ENCODE data around the gene SLC44A5. TPM values are rescaled to one million over a fixed set of nuclear protein-coding genes. Genes with fewer than 3 reads are reported as not detected.

SLC44A5 gene
- total and polyA plus RNA-seq, 2 experiments from 2014 or later, result 3.3 to 11.7 TPM

GRCh38 chr1:75220072-75220471, 390.8 kb downstream of the SLC44A5 start:
- Histone ChIP-seq H3F3A (replicated peaks; ENCODE audit: low read depth) (no peaks in the 10 kb centered on the region), H3K27ac (ENCODE audit: low read depth) (no peak overlapping the region), H3K79me2 (replicated peaks; ENCODE audit: insufficient read depth) (no peaks in the 10 kb centered on the region), H3K36me3 (ENCODE audit: insufficient read depth) (no peaks in the 10 kb centered on the region), H4K20me1 (replicated peaks; ENCODE audit: insufficient read depth) (no peaks in the 10 kb centered on the region), H3K4me3 (no peak overlapping the region), H2AFZ (no peak overlapping the region), H3K9me2 (ENCODE audit: insufficient read depth) (no peaks in the 10 kb centered on the region), H3K4me2 (no peak overlapping the region), H3K4me1 (ENCODE audit: insufficient read depth) (no peaks in the 10 kb centered on the region), H3K27me3 (ENCODE audit: insufficient read depth) (no peaks in the 10 kb centered on the region)
- H3K27ac Mint-ChIP-seq, result no peak overlapping the region
- H3K36me3 Mint-ChIP-seq (ENCODE audit: low read depth), result no peaks in the 10 kb centered on the region
- H3K27me3 Mint-ChIP-seq (ENCODE audit: insufficient read depth, low read depth, poor library complexity), result no peaks in the 10 kb centered on the region
- TF ChIP-seq REST (IDR thresholded peaks at IDR 0.05; ENCODE audit: unreplicated experiment) (no peak), ETS1 (IDR thresholded peaks at IDR 0.05) (no peak), ZNF462 (CRISPR knock-in tag; IDR thresholded peaks at IDR 0.05) (no peak), JUNB (IDR thresholded peaks at IDR 0.05; ENCODE audit: unreplicated experiment) (no peak), ZNF114 (CRISPR knock-in tag; IDR thresholded peaks at IDR 0.05) (no peak), ZNF331 (CRISPR knock-in tag; IDR thresholded peaks at IDR 0.05; ENCODE audit: low read depth) (no peak), CTCF (conservative IDR thresholded peaks at IDR 0.05; ENCODE audit: low read depth in 2 of 2) (no peak), NANOG (IDR thresholded peaks at IDR 0.05; ENCODE audit: borderline replicate concordance) (no peak), EZH2phosphoT487 (IDR thresholded peaks at IDR 0.05; ENCODE audit: unreplicated experiment) (no peak), STAT1 (IDR thresholded peaks at IDR 0.05; ENCODE audit: unreplicated experiment) (no peak), POLR2AphosphoS5 (IDR thresholded peaks at IDR 0.05; ENCODE audit: low read depth) (no peak), CREB1 (CRISPR knock-in tag; IDR thresholded peaks at IDR 0.05; ENCODE audit: low read depth) (no peak), EZH2 (IDR thresholded peaks at IDR 0.05; ENCODE audit: low read depth, unreplicated experiment) (no peak)
- no peak overlapping the region for H3K4me3 Mint-ChIP-seq
- ATAC-seq, result no peak
- H3K4me1 Mint-ChIP-seq, result no peaks in the 10 kb centered on the region
- no peak for DNase-seq (ENCODE audit: low spot score)
- H3K9me3 Mint-ChIP-seq, result no peaks in the 10 kb centered on the region
